IMR-90 (cell line): ENCODE measurements around the gene DNAH5. TPM values are rescaled to one million over a fixed set of nuclear protein-coding genes. Genes with fewer than 3 reads are reported as not detected.
A peak's percentile ranks its signal among the peaks of the same experiment; 100 is the strongest.

ENCODE experiments used
- ATAC-seq: fragments of 200-7000 bp; cut with Tn5 transposase; 2 replicates; pipeline ENCODE4 v1.9.1; 2020; ENCODE audit warnings: low read depth, mild to moderate bottlenecking, moderate library complexity
- BruUV-seq: library from RNA; stranded (reverse); fragments of 400-500 nt; replicated peaks from 2 replicates; lab custom pipeline; 2021; lab: Mats Ljungman, UMichigan
- CTCF ChIA-PET: fragments of 300-600 bp; formaldehyde crosslinking; extraction: SDS; loops from one replicate; lab custom pipeline; 2021; ENCODE audit warnings: antibody characterized with exemption; lab: Yijun Ruan, JAX
- POLR2A ChIA-PET: fragments of 300-600 bp; sonication (Branson Sonifier 250); formaldehyde crosslinking; loops from one replicate; lab custom pipeline; 2022; ENCODE audit warnings: antibody characterized with exemption; ENCODE audit not compliant: unreplicated experiment; lab: Charles Lee
- DNase-seq: peaks from one replicate; pipeline ENCODE4 v3.0.0; 2013
- H2AFZ ChIP-seq: replicated peaks from 2 replicates; pipeline ENCODE3; 2013; ENCODE audit warnings: low read length, mild to moderate bottlenecking; ENCODE audit not compliant: poor library complexity
- H2AK5ac ChIP-seq: 2 replicates; pipeline ENCODE4 v1.6.1; 2013; ENCODE audit warnings: low read depth, low read length, inconsistent platforms
- H2AK9ac ChIP-seq: replicated peaks from 2 replicates; pipeline ENCODE3; 2013; ENCODE audit warnings: mild to moderate bottlenecking, low read depth, low read length, moderate library complexity; ENCODE audit not compliant: poor library complexity
- H2BK120ac ChIP-seq: 2 replicates; pipeline ENCODE4 v1.6.1; 2013; ENCODE audit warnings: low read depth, low read length, inconsistent platforms
- H2BK15ac ChIP-seq: 3 replicates; pipeline ENCODE4 v1.6.1; 2013; ENCODE audit warnings: low read depth, low read length, inconsistent platforms
- H2BK20ac ChIP-seq: 2 replicates; pipeline ENCODE4 v1.6.1; 2013; ENCODE audit warnings: low read depth, mild to moderate bottlenecking, inconsistent platforms, low read length, moderate library complexity
- H2BK5ac ChIP-seq: 2 replicates; pipeline ENCODE4 v1.6.1; 2013; ENCODE audit warnings: mild to moderate bottlenecking, low read depth, low read length, inconsistent platforms; ENCODE audit not compliant: poor library complexity, severe bottlenecking
- H3K14ac ChIP-seq: replicated peaks from 2 replicates; pipeline ENCODE4 v1.6.1; 2013; ENCODE audit warnings: low read depth, low read length, inconsistent platforms
- H3K18ac ChIP-seq: 2 replicates; pipeline ENCODE4 v1.6.1; 2013; ENCODE audit warnings: low read depth, low read length, control low read depth
- H3K23ac ChIP-seq: 2 replicates; pipeline ENCODE4 v1.6.1; 2013; ENCODE audit warnings: low read depth, low read length, inconsistent platforms
- H3K27ac ChIP-seq: 2 replicates; pipeline ENCODE4 v1.5.1; 2013; ENCODE audit warnings: mild to moderate bottlenecking, control low read depth, low read length; ENCODE audit not compliant: insufficient read depth
- H3K27me3 ChIP-seq: 2 replicates; pipeline ENCODE4 v1.6.1; 2013; ENCODE audit warnings: low read length; ENCODE audit not compliant: control insufficient read depth, insufficient read depth
- H3K36me3 ChIP-seq: 2 replicates; pipeline ENCODE4 v1.6.1; 2013; ENCODE audit warnings: low read length, mixed read lengths; ENCODE audit not compliant: control insufficient read depth, insufficient read depth
- H3K4ac ChIP-seq: 2 replicates; pipeline ENCODE4 v1.6.1; 2013; ENCODE audit warnings: low read depth, low read length, inconsistent platforms
- H3K4me1 ChIP-seq: 2 replicates; pipeline ENCODE4 v1.6.1; 2013; ENCODE audit warnings: low read length, mixed read lengths; ENCODE audit not compliant: control insufficient read depth, insufficient read depth
- H3K4me2 ChIP-seq: 2 replicates; pipeline ENCODE4 v1.6.1; 2013; ENCODE audit warnings: low read depth, mild to moderate bottlenecking, control low read depth, low read length, moderate library complexity
- H3K4me3 ChIP-seq: 2 replicates; pipeline ENCODE4 v1.5.1; 2013; ENCODE audit warnings: low read depth, mild to moderate bottlenecking, control low read depth, low read length, moderate library complexity; ENCODE audit not compliant: insufficient read depth
- H3K56ac ChIP-seq: 2 replicates; pipeline ENCODE4 v1.6.1; 2013; ENCODE audit warnings: low read length, inconsistent platforms; ENCODE audit not compliant: insufficient read depth; ENCODE audit errors: extremely low read depth
- H3K79me1 ChIP-seq, 2 experiments: 2 replicates each; pipeline ENCODE4 v1.6.1; 2013; ENCODE audit warnings: low read length in 2 of 2, inconsistent platforms in 1 of 2, low read depth in 1 of 2
- H3K9ac ChIP-seq: 2 replicates; pipeline ENCODE4 v1.6.1; 2013; ENCODE audit warnings: low read depth, low read length, control low read depth
- H3K9me1 ChIP-seq: 2 replicates; pipeline ENCODE4 v1.6.1; 2013; ENCODE audit warnings: low read length, inconsistent platforms; ENCODE audit not compliant: insufficient read depth
- H3K9me3 ChIP-seq: 2 replicates; pipeline ENCODE4 v1.6.1; 2013; ENCODE audit warnings: low read length; ENCODE audit not compliant: control insufficient read depth, insufficient read depth
- H4K20me1 ChIP-seq: 2 replicates; pipeline ENCODE4 v1.6.1; 2013; ENCODE audit warnings: low read length, inconsistent platforms; ENCODE audit not compliant: insufficient read depth
- H4K5ac ChIP-seq: 2 replicates; pipeline ENCODE4 v1.6.1; 2013; ENCODE audit warnings: mild to moderate bottlenecking, low read depth, low read length, control low read depth
- H4K8ac ChIP-seq, 2 experiments: 2 replicates each; pipeline ENCODE4 v1.6.1; 2013; ENCODE audit warnings: low read depth in 2 of 2, low read length in 2 of 2, control low read depth in 1 of 2, inconsistent platforms in 1 of 2
- H4K91ac ChIP-seq: 2 replicates; pipeline ENCODE4 v1.6.1; 2013; ENCODE audit warnings: low read depth, low read length, inconsistent platforms; ENCODE audit not compliant: insufficient read depth
- CEBPB ChIP-seq: IDR thresholded peaks from 2 replicates; pipeline ENCODE4 v1.6.1; 2012; ENCODE audit warnings: low read depth, low read length, improper control_type of control experiment
- ELK1 ChIP-seq: fragments of 150-350 bp; IDR thresholded peaks from 2 replicates; pipeline ENCODE4 v1.6.1; 2016; ENCODE audit warnings: low read depth, mild to moderate bottlenecking, low read length, moderate library complexity, borderline replicate concordance
- NFE2L2 ChIP-seq: fragments of 150-350 bp; IDR thresholded peaks from 2 replicates; pipeline ENCODE4 v1.6.1; 2016; ENCODE audit warnings: low read depth, mild to moderate bottlenecking, low read length
- USF2 ChIP-seq: fragments of 150-350 bp; IDR thresholded peaks from 2 replicates; pipeline ENCODE4 v1.6.1; 2017; ENCODE audit warnings: mild to moderate bottlenecking, antibody characterized with exemption, low read length, low read depth
- dilution Hi-C: fragments of 300-500 bp; cut with HindIII; formaldehyde crosslinking; loops from one replicate; pipeline ENCODE4 v1.14.3; 2018; ENCODE audit warnings: low sequenced_read_pairs; ENCODE audit not compliant: unreplicated experiment
- in situ Hi-C: fragments of 300-500 bp; cut with MboI; formaldehyde crosslinking; loops from 3 replicates; pipeline ENCODE4 v1.14.3; 2019; ENCODE audit warnings: low sequenced_read_pairs, inconsistent platforms, mixed read lengths
- intact Hi-C: fragments of 100-400 bp; cut with micrococcal nuclease; formaldehyde crosslinking; loops from 2 replicates; pipeline ENCODE4 v1.10.0; 2022
- polyA plus RNA-seq, 3 experiments: library from polyadenylated mRNA; depleted of rRNA; stranded (reverse); fragments of >200 nt; gene quantifications; 2 replicates each; pipeline ENCODE4 v1.2.3, GENCODE V29; 2012; ENCODE audit warnings: low replicate concordance in 1 of 3
- total RNA-seq: library from RNA; depleted of rRNA; stranded (reverse); fragments of >200 nt; gene quantifications from 2 replicates; pipeline ENCODE4 v1.2.3, GENCODE V29; 2012

Gene DNAH5
- total and polyA plus RNA-seq, 2 of the 4 experiments (the other 2 are of a cell fraction): 1.9 to 4.3 TPM

- no peak overlapping the region for H3K14ac ChIP-seq
- CTCF ChIA-PET: no interaction called here
- no TSS peak for BruUV-seq
- H3K36me3 ChIP-seq: no peaks in the 10 kb centered on the region
- peak overlapping the region in 1 of 2 experiments; percentile 24; a peak in 1 of 4 replicates for H4K8ac ChIP-seq
- no peak for ATAC-seq
- DNase-seq: peak; percentile 59
- no peak overlapping the region for H3K4me3 ChIP-seq
- no peaks in the 10 kb centered on the region for H3K27me3 ChIP-seq
- no peak overlapping the region for H2AFZ ChIP-seq
- H3K9ac ChIP-seq: no peak overlapping the region
- no peak overlapping the region for H3K56ac ChIP-seq
- no peak overlapping the region for H3K4me2 ChIP-seq
- H4K20me1 ChIP-seq: no peaks in the 10 kb centered on the region
- no peak overlapping the region for H3K23ac ChIP-seq
- intact Hi-C loops: loop anchor here (5.0 kb wide), 2 partner anchors 110 to 295 kb away; no protein-coding TSS in a partner anchor
- H3K79me1 ChIP-seq: no peaks in the 10 kb centered on the region
- TF ChIP-seq ELK1: no peak
- peak; percentile 54; the same call in 1 of the 2 replicates for TF ChIP-seq CEBPB
- TF ChIP-seq NFE2L2: no peak
- TF ChIP-seq USF2: no peak
- H2AK5ac ChIP-seq: no peak overlapping the region
- H3K9me3 ChIP-seq: no peaks in the 10 kb centered on the region
- dilution Hi-C loops: no loop called here
- peaks cover 12% of the 10 kb centered on the region for H3K9me1 ChIP-seq
- no peak overlapping the region for H4K91ac ChIP-seq
- in situ Hi-C loops: no loop called here
- no peak overlapping the region for H3K27ac ChIP-seq
- no peak overlapping the region for H2AK9ac ChIP-seq
- H2BK15ac ChIP-seq: peak overlapping the region; percentile 6; the same call in 1 of the 3 replicates
- POLR2A ChIA-PET: no interaction called here
- H3K4me1 ChIP-seq: peaks cover 10% of the 10 kb centered on the region
- no peak overlapping the region for H4K5ac ChIP-seq
- H2BK5ac ChIP-seq: no peak overlapping the region
- H2BK120ac ChIP-seq: peak overlapping the region; percentile 14; the same call in 1 of the 2 replicates
- H3K18ac ChIP-seq: no peak overlapping the region
- no peak overlapping the region for H2BK20ac ChIP-seq
- no peak overlapping the region for H3K4ac ChIP-seq
Measured at GRCh38 chr5:13662626-13663025, 281.9 kb downstream of the DNAH5 start.
